D721Med (cell line): Measurements from ENCODE around the gene ABI3BP.

Experiments
- DNase-seq: peaks from one replicate; pipeline ENCODE4 v3.0.0; 2011; ENCODE audit warnings: low spot score; ENCODE audit not compliant: insufficient read length
- FAIRE-seq: peaks from 2 replicates; lab custom pipeline; 2011; peaks lifted over from hg19 to GRCh38; lab: Jason Lieb, UNC
- CTCF ChIP-seq: IDR thresholded peaks from 2 replicates; pipeline ENCODE4 v1.5.1; 2012; ENCODE audit warnings: mild to moderate bottlenecking, control low read depth; ENCODE audit not compliant: insufficient read depth; ENCODE audit errors: missing control alignments

Gene ABI3BP

GRCh38 chr3:101010296-101010695, 17.1 kb upstream of the ABI3BP start:
- TF ChIP-seq CTCF, result no peak
- no peak for DNase-seq
- FAIRE-seq, result no peak

GRCh38 chr3:101009386-101009785, 16.2 kb upstream of the ABI3BP start:
- FAIRE-seq (no peak), DNase-seq (no peak)
- TF ChIP-seq CTCF, result no peak

GRCh38 chr3:100999160-100999559, 5.9 kb upstream of the ABI3BP start:
- DNase-seq (no peak), FAIRE-seq (no peak)

GRCh38 chr3:100994809-100995208, 1.6 kb upstream of the ABI3BP start:
- DNase-seq (no peak), FAIRE-seq (no peak)
- no peak for TF ChIP-seq CTCF

More at GRCh38 chr3:100999160-100999559, 5.9 kb upstream of the ABI3BP start:
- TF ChIP-seq CTCF, result no peak

- no peak for TF ChIP-seq CTCF
- DNase-seq (no peak), FAIRE-seq (no peak)
Measured at GRCh38 chr3:100994187-100994586, 966 bp upstream of the ABI3BP start.

- no peak for FAIRE-seq
- TF ChIP-seq CTCF, result no peak
- no peak for DNase-seq
Measured at GRCh38 chr3:100992231-100993012, 799 bp downstream of the ABI3BP start.

- no peak for TF ChIP-seq CTCF
- DNase-seq (no peak), FAIRE-seq (no peak)
Measured at GRCh38 chr3:100988080-100988479, 5.1 kb downstream of the ABI3BP start.
